ENCODE results near the gene LRP3. TPM values are rescaled to one million over a fixed set of nuclear protein-coding genes. Genes with fewer than 3 reads are reported as not detected.

LRP3 gene
- total RNA-seq, 1 experiment from 2014 or later, result 29.0 TPM

- intact Hi-C loops (cut with micrococcal nuclease), result no loop called here
- CTCF ChIA-PET, result interaction anchor here (3.1 kb wide), 1 partner anchor 172 kb away, joined by 20 read pairs; no protein-coding TSS in a partner anchor
Observed at GRCh38 chr19:33234092-33234491, 40.0 kb downstream of the LRP3 start.

More at GRCh38 chr19:33234092-33234491, 40.0 kb downstream of the LRP3 start:
- Histone ChIP-seq H3K27me3 (ENCODE audit: insufficient read depth, low read length) (no peaks in the 10 kb centered on the region), H3K79me2 (ENCODE audit: insufficient read depth, low read length) (no peaks in the 10 kb centered on the region), H3K36me3 (ENCODE audit: control insufficient read depth in 1 of 2, insufficient read depth in 2 of 2, low read length in 2 of 2) (no peaks in the 10 kb centered on the region), H3K9ac (ENCODE audit: low read length) (no peak overlapping the region), H3K4me3 (replicated peaks in 1 of 2; ENCODE audit: low read depth in 1 of 2, low read length in 2 of 2) (no peak overlapping the region), H3K9me2 (ENCODE audit: insufficient read depth) (no peaks in the 10 kb centered on the region), H2AFZ (ENCODE audit: low read depth, low read length, poor library complexity, severe bottlenecking) (no peak overlapping the region), H3K27ac (ENCODE audit: low read depth, low read length) (no peak overlapping the region), H3K4me2 (ENCODE audit: low read length) (no peak overlapping the region), H3K9me3 (ENCODE audit: control insufficient read depth in 1 of 2, insufficient read depth in 1 of 2, low read depth in 1 of 2, low read length in 2 of 2) (no peaks in the 10 kb centered on the region; a peak in 1 of 4 replicates), H4K20me1 (ENCODE audit: insufficient read depth) (no peaks in the 10 kb centered on the region), H3K4me1 (ENCODE audit: control insufficient read depth in 1 of 2, insufficient read depth in 2 of 2, low read length in 2 of 2) (peaks cover 0 to 3% of the 10 kb centered on the region in 2 experiments; a peak in 1 of 4 replicates)
- no TSS peak for BruUV-seq (replicated peaks)
- RAD21 ChIA-PET (ENCODE audit: low non-redundant PET in 1 of 2, low total read pairs in 2 of 2, uncharacterized antibody in 2 of 2, unreplicated experiment in 2 of 2), result no interaction called here
- TF ChIP-seq SIN3A (IDR thresholded peaks at IDR 0.05; ENCODE audit: low read depth) (no peak), REST (IDR thresholded peaks at IDR 0.05; ENCODE audit: low read depth) (no peak)
- POLR2A ChIA-PET, result no interaction called here
- DNase-seq (ENCODE audit: low read depth, low spot score) (no peak), ATAC-seq (no peak)

Data from HCT116 (cell line).